NCI-H526 (cell line): ENCODE results near the gene GRM6.
A peak's percentile ranks its signal among the peaks of the same experiment; 100 is the strongest.

Experiments
- DNase-seq, 2 experiments: peaks; one replicate each; lab custom pipeline; 2025; lab: John Stamatoyannopoulos, UW

Gene GRM6

DNA sequence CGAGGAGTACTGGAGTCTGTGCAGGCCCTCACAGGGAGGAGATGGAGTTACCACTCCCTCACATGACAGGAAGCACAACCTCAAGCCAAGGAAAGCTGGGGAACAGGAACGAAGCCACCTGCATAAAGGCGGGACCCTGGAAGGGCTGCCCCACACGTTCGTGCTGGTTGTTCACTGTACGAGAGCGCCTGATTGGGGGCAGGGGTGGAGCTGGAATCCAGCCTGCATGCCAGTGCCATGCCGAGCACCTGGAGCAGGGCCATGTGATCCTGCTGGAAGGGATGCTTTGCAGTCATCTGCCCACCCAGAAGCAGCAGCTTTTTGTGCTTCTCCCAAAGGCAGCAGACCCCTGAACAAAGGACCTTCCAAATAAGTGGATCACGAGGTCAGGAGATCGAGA is 11.4 kb downstream of the GRM6 start:
- DNase-seq = no peak

DNA sequence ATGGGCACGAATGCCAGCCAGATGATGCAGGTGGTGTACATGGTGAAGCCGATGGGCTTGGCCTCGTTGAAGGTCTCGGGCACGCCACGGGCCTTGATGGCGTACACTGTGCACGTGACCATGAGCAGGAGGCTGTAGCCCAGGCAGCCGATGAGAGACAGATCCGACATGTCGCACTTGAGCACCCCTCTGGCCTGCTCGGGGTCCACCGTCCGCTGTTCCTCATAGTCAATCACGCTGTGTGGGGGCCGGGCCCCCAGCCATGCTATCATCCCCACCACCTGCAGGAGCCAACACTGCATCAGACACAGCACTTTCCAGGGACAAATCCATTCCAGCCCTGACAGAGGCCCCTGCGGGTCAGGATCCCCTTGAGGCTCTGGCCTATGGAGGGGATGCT is 12.2 kb downstream of the GRM6 start:
- DNase-seq = no peak

DNA sequence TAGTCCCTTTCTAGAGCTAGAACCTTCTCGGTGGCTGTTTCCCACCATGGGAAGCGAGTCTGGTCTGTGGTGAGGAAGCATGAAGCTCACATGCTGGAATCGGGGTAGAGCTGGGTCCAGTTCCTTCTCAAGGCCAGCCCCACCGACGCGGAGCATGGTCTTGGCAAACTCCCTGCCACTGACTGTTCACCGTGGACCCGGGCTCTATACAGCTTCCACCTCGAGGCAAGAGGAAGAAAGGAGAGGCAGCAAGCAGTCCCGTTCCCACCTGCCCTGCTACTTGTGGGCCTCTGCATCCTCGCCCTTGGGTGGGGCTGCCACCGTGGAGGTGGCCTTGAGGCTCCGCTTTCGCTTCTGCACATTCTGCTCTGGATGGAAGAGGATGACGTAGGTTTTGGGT is 13.7 kb downstream of the GRM6 start:
- DNase-seq = no peak

DNA sequence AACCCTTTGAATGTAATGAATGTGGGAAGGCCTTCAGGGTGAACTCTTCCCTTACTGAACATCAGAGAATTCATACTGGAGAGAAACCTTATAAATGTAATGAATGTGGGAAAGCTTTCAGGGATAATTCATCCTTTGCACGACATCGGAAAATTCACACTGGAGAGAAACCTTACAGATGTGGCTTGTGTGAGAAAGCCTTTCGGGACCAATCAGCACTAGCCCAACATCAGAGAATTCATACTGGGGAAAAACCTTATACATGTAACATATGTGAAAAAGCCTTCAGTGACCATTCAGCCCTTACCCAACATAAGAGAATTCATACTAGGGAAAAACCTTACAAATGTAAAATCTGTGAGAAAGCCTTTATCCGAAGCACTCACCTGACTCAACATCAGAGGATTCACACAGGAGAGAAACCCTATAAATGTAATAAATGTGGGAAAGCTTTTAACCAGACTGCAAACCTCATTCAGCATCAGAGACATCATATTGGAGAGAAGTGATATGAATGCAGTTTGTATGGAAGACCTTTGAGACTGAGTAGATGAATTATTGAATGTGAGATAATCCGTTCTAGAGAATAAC is 29.6 kb downstream of the GRM6 start:
- no peak for DNase-seq

DNA sequence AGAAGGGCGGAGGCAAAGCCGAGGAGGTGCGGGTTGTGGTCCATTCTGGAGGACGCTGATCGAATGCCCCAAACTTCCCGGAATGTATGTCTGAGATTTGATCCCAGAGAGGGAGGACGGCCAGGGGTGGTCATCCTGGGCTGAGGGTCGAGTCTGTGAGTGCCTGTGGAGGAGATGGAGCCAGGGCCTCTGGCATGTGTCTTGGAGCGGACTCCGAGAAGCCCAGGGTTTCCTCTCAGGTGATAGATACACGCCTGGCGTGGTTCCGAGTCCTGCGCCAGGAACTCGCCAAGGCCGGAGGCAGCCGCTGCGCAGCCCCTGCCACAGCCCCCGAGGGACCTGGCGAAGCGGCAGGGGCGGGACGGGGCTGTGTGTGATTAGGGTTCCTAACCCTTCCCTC is 53.8 kb downstream of the GRM6 start:
- no peak for DNase-seq

DNA sequence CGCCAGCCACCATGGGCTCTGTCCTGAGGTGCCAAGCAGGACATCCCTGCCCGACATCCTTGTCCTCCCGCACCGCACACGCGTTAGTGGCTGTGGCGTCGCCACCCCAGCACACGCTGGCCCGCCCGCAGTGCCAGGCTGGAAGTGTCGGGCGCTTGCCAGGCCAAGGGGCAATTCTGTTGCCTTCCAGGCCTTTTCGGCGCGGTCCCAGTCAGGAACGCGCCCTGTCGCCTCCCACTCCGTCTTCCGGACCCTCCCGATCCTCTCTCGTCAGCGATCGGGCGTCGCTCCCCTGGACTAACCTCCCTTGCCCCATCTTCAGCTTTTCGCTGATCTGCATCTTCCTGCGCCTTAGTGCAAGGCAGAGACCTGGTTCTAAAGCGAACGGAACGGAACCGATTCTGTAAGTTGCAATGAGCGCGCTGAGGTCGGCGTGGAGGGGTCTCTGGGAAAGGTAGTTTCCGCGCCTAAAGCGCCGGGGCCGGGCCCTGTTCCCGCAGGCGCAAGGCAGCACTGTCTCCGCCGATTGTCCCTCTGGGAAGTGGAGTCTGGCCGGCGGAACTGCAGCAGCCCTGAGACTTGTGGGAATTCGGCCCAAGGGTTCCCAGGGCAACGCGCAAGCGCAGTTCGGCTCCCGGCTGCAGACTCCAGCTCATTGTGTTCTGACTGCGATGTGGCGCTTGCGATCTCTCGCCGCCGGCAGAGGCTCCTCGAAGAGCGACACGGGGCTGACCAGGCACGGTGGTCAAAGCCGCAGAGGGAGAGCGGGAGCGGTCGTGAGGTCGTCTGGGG is 54.4 kb downstream of the GRM6 start, which contains the start of gene ZNF454:
Gene ZNF454 (plus strand): TSS at position 630 of the 792 bp plus-strand sequence. CDS start 1,594 bp downstream, outside the sequence.
- peak; percentile 61 to 72 for DNase-seq

DNA sequence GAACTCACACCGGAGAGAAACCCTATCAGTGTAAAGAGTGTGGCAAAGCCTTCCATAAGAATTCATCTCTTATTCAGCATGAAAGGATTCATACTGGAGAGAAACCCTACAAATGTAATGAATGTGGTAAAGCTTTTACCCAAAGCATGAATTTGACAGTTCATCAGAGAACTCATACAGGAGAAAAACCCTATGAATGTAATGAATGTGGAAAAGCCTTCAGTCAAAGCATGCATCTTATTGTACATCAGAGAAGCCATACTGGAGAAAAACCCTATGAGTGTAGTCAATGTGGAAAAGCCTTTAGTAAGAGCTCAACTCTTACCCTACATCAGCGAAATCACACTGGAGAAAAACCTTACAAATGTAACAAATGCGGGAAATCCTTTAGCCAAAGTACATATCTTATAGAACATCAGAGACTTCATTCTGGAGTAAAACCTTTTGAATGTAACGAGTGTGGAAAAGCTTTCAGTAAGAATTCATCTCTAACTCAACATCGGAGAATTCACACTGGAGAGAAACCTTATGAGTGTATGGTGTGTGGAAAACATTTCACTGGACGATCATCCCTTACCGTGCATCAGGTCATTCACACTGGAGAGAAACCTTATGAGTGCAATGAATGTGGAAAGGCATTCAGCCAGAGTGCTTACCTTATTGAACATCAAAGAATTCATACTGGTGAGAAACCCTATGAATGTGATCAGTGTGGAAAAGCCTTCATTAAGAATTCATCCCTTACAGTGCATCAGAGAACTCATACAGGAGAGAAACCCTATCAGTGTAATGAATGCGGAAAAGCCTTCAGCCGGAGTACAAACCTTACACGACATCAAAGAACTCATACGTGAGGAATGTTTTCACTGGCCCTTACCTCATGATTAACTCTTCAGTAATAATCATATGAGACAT is 63.0 kb downstream of the GRM6 start:
- DNase-seq = no peak
